Measurements from ENCODE around the gene PRCP. TPM values are rescaled to one million over a fixed set of nuclear protein-coding genes. Genes with fewer than 3 reads are reported as not detected.
"Not testable (repeated sequence)": the region's sequence is repeated elsewhere in the genome, so short reads cannot be mapped to it uniquely, and the experiment has no call there.

Gene PRCP
- 33.2 TPM for polyA plus RNA-seq (2013, experiment 1 of 2)
- polyA plus RNA-seq (2013, experiment 2 of 2): 33.0 TPM

GRCh38 chr11:82900277-82901164, at the start of gene PRCP:
Gene PRCP (minus strand): TSS chr11:82900430. CDS start chr11:82900402, 28 bp downstream.
- Histone ChIP-seq H3K4me2 (ENCODE audit: low read length) (peak within 1 kb of the TSS; percentile 93), H3K27ac (ENCODE audit: low read depth, low read length) (peak within 1 kb of the TSS; percentile 16)
- no CpG with 5 or more reads among the region's 40 CpGs for WGBS (ENCODE audit: extremely low coverage, insufficient coverage, low lambda C conversion rate)

GRCh38 chr11:82949352-82949751, 49.1 kb upstream of the PRCP start:
- no peak overlapping the region for H3K27ac ChIP-seq (ENCODE audit: low read depth, low read length)
- H2AK5ac ChIP-seq (ENCODE audit: low read length): no peak overlapping the region
- no peak for DNase-seq
- H2BK120ac ChIP-seq (ENCODE audit: low read depth, low read length): no peak overlapping the region
- H3K4ac ChIP-seq (ENCODE audit: low read depth, low read length): no peak overlapping the region
- no peak overlapping the region for H3K4me3 ChIP-seq (ENCODE audit: low read length)
- no peaks in the 10 kb centered on the region for H3K79me2 ChIP-seq (ENCODE audit: control insufficient read depth, insufficient read depth, low read length)
- no peak overlapping the region for H4K5ac ChIP-seq (ENCODE audit: low read length)
- H3K23ac ChIP-seq (ENCODE audit: low read length): no peak overlapping the region
- no peak overlapping the region for H3K18ac ChIP-seq (ENCODE audit: low read length)
- no peaks in the 10 kb centered on the region for H3K36me3 ChIP-seq (ENCODE audit: control insufficient read depth, insufficient read depth, low read length)
- H3K9ac ChIP-seq (ENCODE audit: low read length): no peak overlapping the region
- no peaks in the 10 kb centered on the region for H3K4me1 ChIP-seq (ENCODE audit: control insufficient read depth, low read depth, low read length)
- H2BK15ac ChIP-seq (replicated peaks; ENCODE audit: low read depth): no peak overlapping the region
- no peaks in the 10 kb centered on the region for H3K27me3 ChIP-seq (ENCODE audit: insufficient read depth, low read length, poor library complexity)
- no peak overlapping the region for H3K4me2 ChIP-seq (ENCODE audit: low read length)
- no peaks in the 10 kb centered on the region for H3K79me1 ChIP-seq (ENCODE audit: low read length)
- no peak overlapping the region for H4K8ac ChIP-seq (ENCODE audit: low read depth, low read length)
- H2BK5ac ChIP-seq (ENCODE audit: low read length): no peak overlapping the region
- no peak overlapping the region for H3K56ac ChIP-seq (ENCODE audit: low read length)

More at GRCh38 chr11:82900277-82901164, at the start of gene PRCP:
- no peak within 1 kb of the TSS for H4K5ac ChIP-seq (ENCODE audit: low read length)
- peak; percentile 98 for DNase-seq
- H2BK15ac ChIP-seq (replicated peaks; ENCODE audit: low read depth): no peak within 1 kb of the TSS
- no peaks in the 10 kb centered on the region for H3K27me3 ChIP-seq (ENCODE audit: insufficient read depth, low read length, poor library complexity)
- peak within 1 kb of the TSS; percentile 92 for H3K56ac ChIP-seq (ENCODE audit: low read length)
- H3K9ac ChIP-seq (ENCODE audit: low read length): peak within 1 kb of the TSS; percentile 81
- H3K4me1 ChIP-seq (ENCODE audit: control insufficient read depth, low read depth, low read length): peaks cover 6% of the 10 kb centered on the region
- peaks cover 25% of the 10 kb centered on the region for H3K79me2 ChIP-seq (ENCODE audit: control insufficient read depth, insufficient read depth, low read length)
- peaks cover 14% of the 10 kb centered on the region for H3K79me1 ChIP-seq (ENCODE audit: low read length)
- H3K18ac ChIP-seq (ENCODE audit: low read length): no peak within 1 kb of the TSS
- H2AK5ac ChIP-seq (ENCODE audit: low read length): no peak within 1 kb of the TSS
- no peaks in the 10 kb centered on the region for H3K36me3 ChIP-seq (ENCODE audit: control insufficient read depth, insufficient read depth, low read length)
- peak within 1 kb of the TSS; percentile 29 for H2BK5ac ChIP-seq (ENCODE audit: low read length)
- no peak within 1 kb of the TSS for H2BK120ac ChIP-seq (ENCODE audit: low read depth, low read length)
- H3K4ac ChIP-seq (ENCODE audit: low read depth, low read length): no peak within 1 kb of the TSS
- peak within 1 kb of the TSS; percentile 83 for H3K4me3 ChIP-seq (ENCODE audit: low read length)
- H3K23ac ChIP-seq (ENCODE audit: low read length): peak within 1 kb of the TSS; percentile 54
- no peak within 1 kb of the TSS for H4K8ac ChIP-seq (ENCODE audit: low read depth, low read length)

GRCh38 chr11:82945682-82946081, 45.5 kb upstream of the PRCP start:
- Histone ChIP-seq H2AK5ac (ENCODE audit: low read length) (no peak overlapping the region), H3K27ac (ENCODE audit: low read depth, low read length) (no peak overlapping the region), H3K36me3 (ENCODE audit: control insufficient read depth, insufficient read depth, low read length) (no peaks in the 10 kb centered on the region), H4K8ac (ENCODE audit: low read depth, low read length) (no peak overlapping the region), H3K9ac (ENCODE audit: low read length) (no peak overlapping the region), H2BK120ac (ENCODE audit: low read depth, low read length) (no peak overlapping the region), H3K27me3 (ENCODE audit: insufficient read depth, low read length, poor library complexity) (no peaks in the 10 kb centered on the region), H3K4me2 (ENCODE audit: low read length) (no peak overlapping the region), H3K4ac (ENCODE audit: low read depth, low read length) (no peak overlapping the region), H3K79me1 (ENCODE audit: low read length) (no peaks in the 10 kb centered on the region), H2BK5ac (ENCODE audit: low read length) (no peak overlapping the region), H3K4me3 (ENCODE audit: low read length) (no peak overlapping the region), H3K56ac (ENCODE audit: low read length) (no peak overlapping the region), H4K5ac (ENCODE audit: low read length) (no peak overlapping the region), H3K79me2 (ENCODE audit: control insufficient read depth, insufficient read depth, low read length) (no peaks in the 10 kb centered on the region), H3K4me1 (ENCODE audit: control insufficient read depth, low read depth, low read length) (no peaks in the 10 kb centered on the region), H3K23ac (ENCODE audit: low read length) (no peak overlapping the region), H3K18ac (ENCODE audit: low read length) (no peak overlapping the region), H2BK15ac (replicated peaks; ENCODE audit: low read depth) (no peak overlapping the region)
- no peak for DNase-seq

- no CpG with 5 or more reads among the region's 1 CpG for WGBS (ENCODE audit: extremely low coverage, insufficient coverage, low lambda C conversion rate)
- not testable (repeated sequence) for H4K8ac ChIP-seq (ENCODE audit: low read depth, low read length)
Measured at GRCh38 chr11:82945041-82945440, 44.8 kb upstream of the PRCP start.

GRCh38 chr11:82944198-82944597, 44.0 kb upstream of the PRCP start:
- Histone ChIP-seq H3K4ac (ENCODE audit: low read depth, low read length) (no peak overlapping the region), H3K9ac (ENCODE audit: low read length) (no peak overlapping the region), H3K36me3 (ENCODE audit: control insufficient read depth, insufficient read depth, low read length) (no peaks in the 10 kb centered on the region), H3K27ac (ENCODE audit: low read depth, low read length) (no peak overlapping the region), H3K4me2 (ENCODE audit: low read length) (no peak overlapping the region), H3K56ac (ENCODE audit: low read length) (no peak overlapping the region), H3K23ac (ENCODE audit: low read length) (no peak overlapping the region), H4K5ac (ENCODE audit: low read length) (no peak overlapping the region), H4K8ac (ENCODE audit: low read depth, low read length) (no peak overlapping the region), H3K79me2 (ENCODE audit: control insufficient read depth, insufficient read depth, low read length) (no peaks in the 10 kb centered on the region), H3K4me1 (ENCODE audit: control insufficient read depth, low read depth, low read length) (no peaks in the 10 kb centered on the region), H3K79me1 (ENCODE audit: low read length) (no peaks in the 10 kb centered on the region), H2BK5ac (ENCODE audit: low read length) (no peak overlapping the region), H2BK120ac (ENCODE audit: low read depth, low read length) (no peak overlapping the region), H3K18ac (ENCODE audit: low read length) (no peak overlapping the region), H2BK15ac (replicated peaks; ENCODE audit: low read depth) (no peak overlapping the region), H3K27me3 (ENCODE audit: insufficient read depth, low read length, poor library complexity) (no peaks in the 10 kb centered on the region), H3K4me3 (ENCODE audit: low read length) (no peak overlapping the region), H2AK5ac (ENCODE audit: low read length) (no peak overlapping the region)
- peak; percentile 54 for DNase-seq
- WGBS (ENCODE audit: extremely low coverage, insufficient coverage, low lambda C conversion rate): no CpG with 5 or more reads among the region's 2 CpGs

More at GRCh38 chr11:82945041-82945440, 44.8 kb upstream of the PRCP start:
- H3K79me2 ChIP-seq (ENCODE audit: control insufficient read depth, insufficient read depth, low read length); H2BK5ac ChIP-seq (ENCODE audit: low read length); H2AK5ac ChIP-seq (ENCODE audit: low read length); H3K27ac ChIP-seq (ENCODE audit: low read depth, low read length); H3K4me2 ChIP-seq (ENCODE audit: low read length); H3K4me3 ChIP-seq (ENCODE audit: low read length); H3K23ac ChIP-seq (ENCODE audit: low read length); H3K56ac ChIP-seq (ENCODE audit: low read length); H3K36me3 ChIP-seq (ENCODE audit: control insufficient read depth, insufficient read depth, low read length); H4K5ac ChIP-seq (ENCODE audit: low read length); H2BK15ac ChIP-seq (replicated peaks; ENCODE audit: low read depth); DNase-seq; H3K27me3 ChIP-seq (ENCODE audit: insufficient read depth, low read length, poor library complexity); H3K18ac ChIP-seq (ENCODE audit: low read length); H2BK120ac ChIP-seq (ENCODE audit: low read depth, low read length); H3K4ac ChIP-seq (ENCODE audit: low read depth, low read length); H3K79me1 ChIP-seq (ENCODE audit: low read length); H3K4me1 ChIP-seq (ENCODE audit: control insufficient read depth, low read depth, low read length); H3K9ac ChIP-seq (ENCODE audit: low read length): not testable (repeated sequence)

GRCh38 chr11:82943430-82943829, 43.2 kb upstream of the PRCP start:
- not testable (repeated sequence) for H3K23ac ChIP-seq (ENCODE audit: low read length); H4K5ac ChIP-seq (ENCODE audit: low read length); H3K4me1 ChIP-seq (ENCODE audit: control insufficient read depth, low read depth, low read length); H3K9ac ChIP-seq (ENCODE audit: low read length); H3K18ac ChIP-seq (ENCODE audit: low read length); H2BK5ac ChIP-seq (ENCODE audit: low read length); H3K79me2 ChIP-seq (ENCODE audit: control insufficient read depth, insufficient read depth, low read length); H3K56ac ChIP-seq (ENCODE audit: low read length); H3K27ac ChIP-seq (ENCODE audit: low read depth, low read length); H2AK5ac ChIP-seq (ENCODE audit: low read length); H2BK120ac ChIP-seq (ENCODE audit: low read depth, low read length); H4K8ac ChIP-seq (ENCODE audit: low read depth, low read length); DNase-seq; H3K4ac ChIP-seq (ENCODE audit: low read depth, low read length); H3K4me2 ChIP-seq (ENCODE audit: low read length); H2BK15ac ChIP-seq (replicated peaks; ENCODE audit: low read depth); H3K79me1 ChIP-seq (ENCODE audit: low read length); H3K4me3 ChIP-seq (ENCODE audit: low read length); H3K27me3 ChIP-seq (ENCODE audit: insufficient read depth, low read length, poor library complexity); H3K36me3 ChIP-seq (ENCODE audit: control insufficient read depth, insufficient read depth, low read length)
- no CpG with 5 or more reads among the region's 1 CpG for WGBS (ENCODE audit: extremely low coverage, insufficient coverage, low lambda C conversion rate)
